HCEC 1CT (cell line): ENCODE data around the gene PDE4D.

Experiments
- DNase-seq: peaks from one replicate; pipeline ENCODE4 v3.0.0-alpha.2; 2017

PDE4D gene

DNA sequence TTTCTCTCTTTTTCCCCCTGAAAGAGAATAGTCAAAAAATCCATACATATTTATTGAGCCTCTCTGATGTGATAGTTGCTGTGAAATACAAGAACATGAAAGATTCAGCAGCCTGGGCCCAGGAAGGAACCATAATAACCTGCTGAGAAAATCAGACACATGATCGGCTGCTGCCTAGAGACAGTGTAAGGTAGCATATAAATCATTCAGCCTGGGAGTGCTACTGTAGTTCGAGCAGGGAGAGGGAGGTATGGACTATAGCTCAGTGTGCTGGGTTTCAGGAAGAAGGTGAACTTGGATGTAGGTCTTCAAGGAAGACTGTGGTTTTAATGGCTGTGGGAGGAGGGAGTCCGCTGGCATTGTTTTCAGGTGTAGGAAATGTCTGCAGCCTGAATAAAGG lies 841.6 kb downstream of the PDE4D start:
- no peak for DNase-seq

DNA sequence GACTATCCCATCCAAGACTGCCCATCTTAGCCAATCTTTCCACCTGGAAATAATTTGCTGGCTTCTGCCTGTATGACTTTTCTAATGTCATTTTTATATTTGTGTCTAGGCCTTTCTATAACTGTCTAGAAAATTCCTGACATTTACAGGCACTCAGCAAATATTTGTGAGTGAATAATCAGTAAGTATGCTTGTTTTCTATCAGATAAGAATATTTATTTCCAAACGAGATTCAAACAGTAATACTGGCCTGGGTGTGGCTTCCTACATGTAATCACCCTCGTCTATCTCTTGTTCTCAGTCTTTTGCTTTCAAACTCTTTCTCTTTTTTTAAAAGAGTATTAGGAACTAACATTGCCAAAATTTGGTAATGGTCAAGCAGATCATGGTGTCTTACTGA lies 844.4 kb downstream of the PDE4D start:
- no peak for DNase-seq

DNA sequence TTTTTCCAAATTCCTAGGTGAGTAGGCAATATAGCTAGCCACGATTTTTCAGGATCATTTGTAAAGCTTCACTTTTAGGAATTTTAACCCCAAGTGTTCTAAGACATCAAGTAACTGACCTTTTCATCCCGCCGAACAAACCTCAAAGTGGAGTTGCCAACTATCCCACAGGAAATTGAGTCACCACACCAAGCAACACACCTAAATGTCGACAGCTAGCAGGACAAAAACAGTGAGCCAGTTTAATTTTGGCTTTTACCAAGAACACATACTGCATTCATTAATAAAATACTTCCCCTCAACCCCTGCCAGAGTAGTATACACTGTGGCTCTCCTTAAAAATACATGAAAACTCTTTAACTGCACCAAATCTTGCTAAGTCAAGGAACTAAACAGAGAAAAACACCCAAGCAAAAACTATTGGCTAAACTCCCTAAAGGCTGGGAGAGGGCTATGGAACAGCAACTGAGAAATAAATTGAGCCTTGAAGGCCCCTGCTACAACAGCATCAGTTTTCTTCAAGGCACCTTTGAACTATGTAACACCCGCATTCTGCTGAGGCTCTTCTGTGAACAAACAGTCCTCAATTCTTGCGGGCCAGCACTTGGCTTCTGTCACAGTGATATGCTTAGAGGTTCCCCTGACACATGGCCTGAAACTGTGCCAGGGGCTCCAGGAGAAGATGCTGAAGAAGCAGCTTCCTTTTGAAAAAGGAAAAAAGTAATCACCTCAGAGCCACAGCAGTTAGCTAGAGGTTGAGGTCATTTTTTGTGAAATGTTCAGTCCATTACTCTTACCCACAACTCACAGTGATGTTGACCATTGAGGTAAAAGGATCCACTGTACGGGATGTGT lies 851.1 kb downstream of the PDE4D start:
- DNase-seq, result peak; percentile 61

DNA sequence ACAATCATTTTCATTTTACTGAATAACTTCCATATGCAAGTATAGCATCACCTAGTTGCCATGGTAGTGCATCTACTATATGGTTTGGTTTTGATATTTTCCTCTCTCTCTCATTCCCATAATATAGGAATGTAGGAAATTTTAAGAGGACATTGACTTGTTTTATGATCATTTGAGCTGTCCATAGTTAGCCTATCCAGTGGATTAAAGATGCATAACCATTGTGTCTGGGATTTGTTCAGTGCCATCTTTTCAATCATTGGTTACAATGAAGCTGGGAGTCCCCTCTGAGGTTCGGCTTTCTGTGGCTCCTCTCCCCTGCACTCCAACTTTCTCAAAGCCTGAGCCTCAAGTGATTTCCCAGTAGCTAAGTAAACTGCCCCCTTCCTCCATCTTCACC lies 852.2 kb downstream of the PDE4D start:
- DNase-seq, result no peak

DNA sequence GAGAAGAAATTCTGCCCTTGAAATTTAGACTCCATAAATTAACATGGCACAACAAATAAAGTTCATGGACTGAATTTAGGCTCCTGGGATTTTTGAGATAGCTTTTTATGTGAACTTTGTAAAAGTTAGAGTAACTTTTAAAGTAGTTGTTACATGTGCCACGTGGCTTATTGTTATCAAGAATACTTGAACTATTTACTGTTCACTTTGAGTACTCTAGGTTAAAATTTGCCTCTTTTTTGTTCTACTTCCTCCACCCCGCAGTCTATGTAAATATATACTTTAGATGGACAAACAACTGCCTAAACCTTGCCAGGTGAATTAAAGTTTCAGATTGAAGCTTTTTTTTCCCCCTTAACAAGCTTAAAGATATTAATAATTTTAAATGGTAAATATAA lies 852.7 kb downstream of the PDE4D start:
- no peak for DNase-seq

DNA sequence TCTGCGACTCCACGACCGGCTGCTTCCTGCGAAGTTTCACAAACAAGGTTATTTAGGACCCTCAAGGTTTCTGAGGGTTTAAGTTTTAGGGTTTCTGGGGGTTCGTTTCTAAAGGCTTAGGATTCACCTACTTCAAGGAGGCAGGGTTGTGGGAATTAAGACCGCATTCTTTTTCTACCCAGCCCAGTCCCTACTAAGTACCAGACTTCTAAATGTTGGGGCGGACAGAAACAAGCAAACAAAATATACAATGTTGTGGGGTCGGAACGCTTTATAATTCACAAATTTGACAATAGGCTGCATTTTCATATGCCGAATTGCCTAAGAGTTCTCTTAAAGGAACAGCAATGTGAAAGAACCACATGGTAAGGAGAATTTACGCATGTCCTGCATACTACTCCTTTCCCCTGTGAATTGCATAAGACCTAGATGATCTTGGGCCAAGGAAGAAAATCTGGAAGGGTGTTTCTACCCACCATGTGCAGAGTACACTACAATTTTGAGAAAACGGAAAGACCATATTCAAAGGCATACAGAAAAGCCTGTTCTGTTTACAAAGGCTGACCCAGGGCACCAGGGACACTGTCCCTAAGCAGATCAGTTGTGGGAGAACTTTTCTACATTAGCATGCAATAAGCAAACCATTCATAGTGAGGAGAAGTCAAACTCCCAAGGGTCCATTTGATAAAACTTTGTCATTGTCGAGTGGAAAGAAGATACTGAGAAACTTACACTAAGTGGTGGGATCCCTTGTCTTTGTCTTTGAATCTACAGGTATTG lies 853.3 kb downstream of the PDE4D start:
- DNase-seq, result no peak

DNA sequence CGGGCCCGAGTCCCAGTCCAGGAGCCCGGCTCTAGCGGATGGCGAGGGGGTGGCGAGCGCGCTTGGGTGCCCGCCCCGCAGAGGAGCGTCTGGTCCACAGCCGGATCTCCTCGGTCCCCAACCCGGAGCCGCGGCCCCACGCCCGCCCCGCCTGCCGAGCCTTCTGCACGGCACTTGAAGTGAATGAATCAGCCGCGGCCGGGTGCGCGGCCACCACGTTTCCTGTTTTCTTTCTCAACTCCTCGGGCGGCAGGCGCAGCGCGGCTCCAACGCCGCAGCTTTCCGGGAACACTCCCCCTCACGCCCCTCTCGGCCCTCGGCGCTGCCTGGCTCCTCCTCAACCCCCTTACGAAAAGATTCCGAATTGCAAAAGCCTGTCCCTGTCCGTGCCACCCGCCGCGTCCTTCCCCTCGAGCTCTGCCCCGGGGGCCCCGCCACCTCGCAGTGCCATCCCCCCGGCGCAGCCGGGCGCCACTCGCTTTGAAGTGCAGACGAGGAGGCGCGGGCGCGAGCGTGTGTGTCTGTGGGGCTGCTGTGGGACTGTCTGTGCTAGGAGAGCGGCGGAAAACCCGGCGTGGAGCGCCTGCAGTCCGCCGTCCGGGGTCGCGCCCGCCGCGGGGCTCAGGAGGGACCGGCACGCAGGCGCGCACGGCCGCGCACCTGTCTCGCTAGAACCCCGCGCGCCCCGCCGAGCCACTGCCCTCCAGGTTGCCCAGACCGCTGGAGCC lies 854.1 kb downstream of the PDE4D start:
- peak; percentile 78 for DNase-seq

DNA sequence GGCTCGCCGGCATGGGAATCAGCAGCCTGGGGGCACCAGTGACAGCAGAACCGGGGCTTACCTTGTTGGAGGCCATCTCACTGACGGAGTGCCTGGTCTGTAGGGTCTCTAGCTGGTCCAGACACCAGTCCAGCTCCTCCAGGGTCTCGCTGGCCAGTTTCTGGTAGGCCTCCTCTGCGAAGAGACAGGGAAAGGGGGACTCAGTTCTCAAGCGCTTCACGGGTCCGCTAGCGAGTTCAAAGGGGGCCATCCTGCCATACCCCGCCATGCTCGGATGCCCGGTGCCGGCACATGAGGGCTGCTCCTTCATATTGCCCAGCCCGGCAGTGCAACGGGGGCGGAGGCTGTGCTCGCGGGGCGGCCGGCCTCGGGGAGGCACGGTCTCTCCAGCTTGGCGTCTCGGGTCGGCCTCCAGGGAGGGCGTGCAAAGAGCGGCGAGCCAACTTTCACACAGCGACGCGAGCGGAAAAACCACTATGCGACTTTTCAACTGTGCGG lies 854.7 kb downstream of the PDE4D start:
- no peak for DNase-seq

DNA sequence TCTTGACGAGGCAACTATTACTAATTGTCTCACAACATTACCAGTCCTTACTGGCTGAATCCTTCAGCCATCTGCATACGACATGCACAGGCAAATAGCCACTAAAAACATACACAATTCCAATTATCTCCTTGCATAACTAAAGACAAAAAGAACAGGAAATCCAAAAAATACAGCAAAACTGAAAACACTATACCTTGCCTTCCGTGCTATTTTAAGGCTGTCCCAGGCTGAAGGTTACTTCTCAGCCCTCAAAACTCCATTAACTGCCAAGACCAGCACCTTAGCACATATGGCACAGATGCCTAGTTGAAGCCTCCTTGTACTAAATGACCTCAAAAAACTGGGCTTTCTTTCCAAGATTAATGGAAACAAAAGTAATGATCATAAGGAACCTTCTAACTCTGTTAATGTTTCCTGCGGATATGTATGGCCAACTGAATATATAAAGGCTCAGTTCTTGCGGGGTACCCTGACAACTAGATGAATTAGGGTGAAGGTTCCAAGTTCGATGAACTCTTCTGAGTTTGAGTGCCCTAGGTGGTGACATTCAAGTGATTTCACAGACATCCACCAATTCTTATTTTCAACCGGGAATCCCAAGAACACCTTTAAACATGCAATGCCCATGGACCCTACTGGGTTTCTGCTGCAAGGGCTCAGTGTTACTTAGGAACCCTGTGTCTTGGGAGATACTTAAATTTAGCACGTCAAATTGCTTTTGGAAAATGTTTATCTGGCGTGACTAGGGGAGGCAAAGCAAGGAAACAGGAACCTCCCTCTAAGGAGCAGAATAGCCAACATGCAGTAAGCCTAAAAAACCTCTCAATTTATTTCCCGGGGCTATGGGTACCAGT lies 855.4 kb downstream of the PDE4D start:
- DNase-seq, result no peak

DNA sequence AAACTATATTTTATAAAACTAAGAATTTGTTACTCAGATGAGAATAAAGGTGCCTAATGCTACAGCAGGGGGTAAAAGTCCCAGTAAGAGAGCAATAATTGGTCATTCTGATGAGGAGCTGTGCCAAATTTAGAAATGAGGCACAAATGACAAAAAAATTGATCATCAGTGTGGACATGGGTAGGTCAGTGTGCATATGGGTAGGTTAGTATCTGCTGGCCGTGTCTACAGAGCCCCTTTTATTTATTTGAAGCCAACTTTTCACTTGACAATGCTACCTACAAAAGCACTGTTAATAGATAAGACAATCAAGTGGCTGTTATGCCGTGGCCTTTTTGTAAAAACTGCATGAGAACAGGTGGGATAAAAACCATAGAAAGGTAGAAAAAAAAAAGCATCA lies 856.1 kb downstream of the PDE4D start:
- no peak for DNase-seq

DNA sequence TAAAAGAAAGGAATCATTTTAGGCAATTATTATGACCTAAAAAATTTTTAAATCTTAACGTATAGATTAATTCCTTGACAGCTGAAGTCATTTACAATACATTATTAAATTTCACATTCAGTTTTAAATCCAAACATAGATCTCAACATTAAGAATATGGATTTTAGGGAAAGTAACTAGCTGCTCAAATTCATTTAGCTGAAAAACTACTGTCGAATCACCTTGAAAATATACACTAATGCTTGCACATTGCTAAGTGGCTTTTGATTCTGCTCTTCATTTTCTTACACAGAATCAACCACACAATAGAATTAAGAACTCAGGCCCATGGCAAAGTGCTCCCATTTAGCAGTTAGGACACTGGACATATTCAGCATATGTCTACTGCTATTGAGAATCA lies 856.5 kb downstream of the PDE4D start:
- DNase-seq, result no peak

DNA sequence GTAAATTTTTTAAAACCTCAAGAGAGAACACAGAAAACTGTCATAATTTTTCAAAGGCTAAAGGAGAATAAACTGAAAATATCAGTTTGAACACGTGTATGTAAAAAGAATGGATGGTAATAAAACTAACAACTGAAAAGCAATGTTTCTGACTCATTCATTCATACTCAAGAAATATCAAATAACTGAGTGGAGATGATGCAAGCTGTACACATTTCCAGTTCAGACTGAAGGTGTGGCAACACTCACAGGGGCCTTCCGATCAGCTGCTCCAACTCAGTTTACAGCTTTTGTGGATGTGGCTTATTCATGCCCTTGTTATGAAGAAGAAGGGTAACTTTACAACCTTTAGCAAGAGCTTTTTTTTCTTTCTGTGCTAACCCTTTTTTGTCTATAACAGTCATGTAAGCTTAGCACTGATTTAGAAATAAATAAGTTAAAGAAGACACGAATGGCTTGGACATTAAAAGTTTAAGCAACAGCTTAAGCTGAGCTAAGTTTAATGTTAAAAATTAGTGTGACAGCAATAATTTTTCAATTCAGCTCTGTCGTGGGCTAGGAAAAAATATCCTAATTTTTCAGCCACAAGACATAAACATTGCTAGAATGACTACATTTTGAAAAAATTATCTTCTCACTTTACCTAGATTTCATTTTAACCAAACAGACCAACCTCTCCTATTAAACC lies 857.1 kb downstream of the PDE4D start:
- DNase-seq, result peak; percentile 98

DNA sequence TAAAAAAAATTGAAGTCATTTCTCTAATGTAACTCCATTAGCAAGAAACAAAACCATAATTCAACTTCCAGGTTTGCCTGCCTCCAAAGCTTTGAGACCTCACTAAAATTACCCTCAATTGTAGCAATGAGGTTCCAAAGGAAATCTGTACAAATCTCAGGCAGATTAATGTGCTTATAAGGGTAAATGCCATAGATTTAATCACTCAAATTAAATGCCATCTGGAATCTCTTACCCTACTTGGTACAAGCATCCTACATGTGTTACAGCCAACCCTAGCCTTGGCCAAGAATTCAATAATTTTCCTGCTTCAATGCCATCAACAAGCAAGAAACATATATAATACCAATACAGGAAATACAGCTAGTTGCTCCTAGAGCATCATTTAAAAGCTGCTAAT lies 857.8 kb downstream of the PDE4D start:
- DNase-seq, result no peak

DNA sequence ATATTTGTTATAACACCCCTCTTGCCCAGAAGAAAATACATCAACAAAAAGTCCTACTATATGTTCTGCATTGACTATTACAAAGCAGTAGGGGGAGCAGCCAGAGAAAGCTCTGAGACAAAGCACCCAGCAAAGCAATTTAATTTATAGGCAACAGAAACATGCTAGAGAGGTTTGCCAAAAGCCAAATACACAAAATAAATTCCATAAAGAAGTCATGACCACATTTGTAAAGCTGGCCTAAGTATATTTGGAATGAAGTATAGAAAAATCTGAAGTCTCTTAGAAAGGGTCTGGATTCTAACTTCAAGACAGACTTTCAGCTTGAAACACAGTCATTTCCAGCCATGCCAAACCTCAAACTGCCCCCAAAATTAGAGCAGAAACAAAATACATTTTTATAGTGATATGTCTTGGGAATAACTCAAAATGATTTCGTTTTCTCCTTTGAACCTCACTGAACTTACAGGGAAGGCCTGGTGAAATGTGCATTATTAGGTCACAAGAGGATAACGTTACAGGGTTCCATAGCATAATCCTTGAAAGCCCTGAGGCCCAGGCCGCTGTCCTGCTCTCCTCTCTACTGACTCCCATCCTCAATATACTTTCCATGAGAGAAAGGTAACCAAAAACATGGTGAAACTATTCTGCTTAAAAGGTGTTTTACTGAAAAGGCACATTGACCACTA lies 858.9 kb downstream of the PDE4D start:
- DNase-seq, result peak; percentile 67

DNA sequence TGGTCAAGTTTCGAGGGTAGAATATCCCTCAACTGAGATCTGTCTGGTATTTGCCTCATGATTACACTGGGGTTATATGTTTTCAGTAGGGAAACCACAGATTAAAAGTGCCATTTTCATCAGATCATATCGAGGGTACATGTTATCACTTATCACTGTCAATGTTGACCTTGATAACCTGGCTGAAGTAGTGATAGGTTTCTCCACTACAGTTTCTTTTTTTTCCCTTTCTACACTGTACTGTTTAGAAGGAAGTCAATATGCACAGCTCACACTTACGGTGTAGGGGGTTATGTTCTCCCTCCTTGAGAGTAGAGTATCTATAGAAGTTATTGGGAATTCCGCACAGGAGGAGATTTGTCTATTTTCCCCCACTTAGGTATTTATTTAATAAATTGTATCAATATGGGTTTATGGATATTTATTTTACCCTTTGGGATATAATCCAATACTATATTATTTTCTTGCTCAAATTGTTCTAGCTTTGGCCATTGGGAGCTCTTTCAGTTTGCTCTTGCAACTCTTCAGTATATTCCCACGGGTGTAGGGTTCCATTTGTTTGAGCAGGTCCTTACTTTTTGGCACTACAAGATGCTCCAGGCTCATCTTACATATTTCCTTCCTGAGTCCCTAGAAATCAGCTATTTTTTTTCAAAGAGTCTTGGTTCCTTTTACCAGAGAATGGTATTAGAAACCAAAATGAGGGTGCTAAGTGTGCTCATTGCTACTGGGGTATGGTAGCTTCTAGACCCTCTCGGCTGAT lies 866.2 kb downstream of the PDE4D start:
- DNase-seq, result no peak

DNA sequence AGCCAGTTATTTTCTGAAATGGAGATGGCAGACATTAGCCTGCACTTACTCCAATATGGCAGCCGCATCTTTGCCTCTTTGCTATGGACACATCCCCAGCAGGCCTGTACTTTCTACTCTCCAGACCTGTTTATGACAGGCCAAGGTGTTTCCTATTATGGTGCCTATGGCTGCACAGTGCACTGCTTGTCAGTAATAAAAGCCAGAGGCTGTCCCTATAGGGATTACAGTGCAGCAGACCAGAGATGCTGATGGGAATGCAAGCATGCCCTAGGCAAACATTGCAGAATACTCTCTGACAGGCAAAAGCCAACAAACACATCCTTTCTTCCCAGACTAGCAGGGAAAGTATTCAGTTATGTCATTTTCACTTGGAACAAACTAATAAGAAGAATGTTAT lies 867.8 kb downstream of the PDE4D start:
- DNase-seq, result no peak

DNA sequence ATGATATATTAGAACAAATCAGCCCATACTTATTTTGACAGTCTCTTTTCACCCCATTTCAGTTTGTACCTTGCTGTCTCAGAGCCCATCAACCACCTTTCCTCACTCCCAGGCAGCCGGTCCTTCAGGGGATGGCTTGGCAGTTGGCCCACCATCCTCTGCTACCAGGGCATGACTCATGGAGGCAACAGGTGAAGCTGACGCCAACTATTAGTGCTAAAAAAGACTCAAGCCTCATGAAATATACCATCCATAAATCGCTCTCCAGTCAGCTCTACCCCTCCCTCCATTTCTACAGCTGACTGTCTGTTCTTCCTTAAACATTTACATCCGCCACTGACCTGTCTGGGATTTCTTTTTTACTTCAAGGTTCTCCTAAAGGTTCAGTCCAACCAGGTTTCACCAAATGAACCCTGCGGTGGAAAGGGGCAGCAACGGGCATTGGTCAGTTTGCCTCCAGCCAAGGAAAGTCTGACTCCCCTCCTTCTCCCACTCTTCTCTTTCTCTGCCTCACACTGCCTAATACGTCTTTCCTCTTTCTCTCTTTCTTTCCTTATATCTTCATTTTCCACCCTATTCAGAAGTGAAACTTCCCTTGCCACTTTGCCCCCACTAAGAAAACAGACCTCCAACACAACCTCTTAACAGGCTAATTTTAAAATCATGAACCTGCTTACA lies 871.5 kb downstream of the PDE4D start:
- DNase-seq, result no peak

DNA sequence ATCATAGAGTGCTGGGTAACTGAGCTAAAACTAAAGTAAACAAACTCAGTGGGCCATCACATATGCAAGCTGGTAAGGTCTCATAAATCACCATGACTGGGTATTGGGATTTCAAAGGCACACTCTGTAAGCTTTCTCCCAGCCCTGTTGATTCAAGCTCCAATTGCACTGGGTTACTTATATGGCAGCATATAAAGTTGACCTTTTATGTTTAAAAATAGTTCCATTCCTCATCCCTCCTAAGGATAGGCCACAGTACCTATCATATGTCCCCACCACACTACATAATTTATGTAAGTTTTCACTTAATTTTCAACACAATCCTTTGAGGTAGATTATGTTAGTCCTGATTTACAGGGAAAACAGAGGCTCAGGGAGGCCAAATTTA lies 872.2 kb downstream of the PDE4D start:
- DNase-seq, result no peak

DNA sequence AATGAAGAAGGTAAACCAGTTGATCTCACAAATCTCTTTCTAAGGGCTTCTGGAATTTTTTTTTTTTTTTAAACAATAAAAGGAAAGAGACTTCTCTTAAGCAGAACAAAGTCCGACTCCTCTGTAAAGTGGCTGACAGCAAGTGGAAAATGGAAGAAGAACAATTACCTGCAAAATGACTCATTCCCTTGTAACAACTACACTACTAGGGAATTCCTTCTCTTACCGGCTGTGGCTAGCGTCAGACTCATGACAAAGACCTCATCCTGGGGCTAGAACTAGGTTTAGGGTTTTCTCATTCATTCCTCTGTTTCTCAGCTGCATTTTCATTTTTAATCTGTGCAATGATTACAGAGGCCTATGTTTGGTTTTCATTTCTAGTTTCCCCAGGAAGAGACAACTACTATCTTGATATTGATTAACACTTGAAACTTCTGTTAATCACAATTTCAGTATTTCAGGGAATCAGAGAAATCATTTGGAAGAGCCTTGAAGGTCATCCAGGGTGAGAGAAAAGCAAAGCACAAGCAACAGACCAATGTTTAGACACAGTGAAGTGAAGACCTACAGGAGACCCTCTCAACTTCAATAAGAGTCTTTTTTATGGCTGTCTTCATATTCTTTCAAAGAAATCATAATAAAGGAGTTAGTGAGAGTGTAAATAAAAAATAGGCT lies 872.8 kb downstream of the PDE4D start:
- no peak for DNase-seq
